Activated CD4-positive, alpha-beta T cell treated with anti-CD3 and anti-CD28 coated beads, Interleukin-2, amount 50 U/mL, for 4 hours (primary cell): ENCODE results near the gene WSB2.
A peak's percentile ranks its signal among the peaks of the same experiment; 100 is the strongest.
"Not testable (repeated sequence)": the region's sequence is repeated elsewhere in the genome, so short reads cannot be mapped to it uniquely, and the experiment has no call there.

Experiments
- DNase-seq, 2 experiments: peaks; one replicate each; pipeline ENCODE4 v3.0.0-alpha.2; 2020

The WSB2 gene

GRCh38 chr12:118034429-118035189, 26.4 kb downstream of the WSB2 start:
- DNase-seq, result no peak

- no peak for DNase-seq
Observed at GRCh38 chr12:118033902-118034301, 27.1 kb downstream of the WSB2 start.

- DNase-seq, result no peak
Observed at GRCh38 chr12:118033323-118033722, 27.7 kb downstream of the WSB2 start.

- DNase-seq, result no peak
Observed at GRCh38 chr12:118032188-118032587, 28.8 kb downstream of the WSB2 start.

- no peak for DNase-seq
Observed at GRCh38 chr12:118029166-118029565, 31.8 kb downstream of the WSB2 start.

GRCh38 chr12:118025168-118025567, 35.8 kb downstream of the WSB2 start:
- DNase-seq, result no peak

GRCh38 chr12:118023301-118023860, 37.6 kb downstream of the WSB2 start:
- DNase-seq, result no peak

GRCh38 chr12:118022728-118023109, 38.3 kb downstream of the WSB2 start:
- no peak for DNase-seq

GRCh38 chr12:118022097-118022727, 38.8 kb downstream of the WSB2 start:
- DNase-seq, result not testable (repeated sequence)

GRCh38 chr12:118020036-118020435, 40.9 kb downstream of the WSB2 start:
- DNase-seq, result no peak

- DNase-seq, result no peak
Observed at GRCh38 chr12:118017926-118018325, 43.1 kb downstream of the WSB2 start.

GRCh38 chr12:118016424-118017264, 44.3 kb downstream of the WSB2 start, which contains the start of gene RFC5:
RFC5 (plus strand) TSS chr12:118016703; CDS start chr12:118016828, 125 bp downstream.
- peak; percentile 97 to 98 for DNase-seq

- DNase-seq, result no peak
Observed at GRCh38 chr12:118015944-118016343, 45.0 kb downstream of the WSB2 start.

- no peak for DNase-seq
Observed at GRCh38 chr12:118015306-118015705, 45.7 kb downstream of the WSB2 start.

GRCh38 chr12:118013283-118013682, 47.7 kb downstream of the WSB2 start:
- no peak for DNase-seq

- no peak for DNase-seq
Observed at GRCh38 chr12:118011961-118012360, 49.0 kb downstream of the WSB2 start.

GRCh38 chr12:118011377-118011776, 49.6 kb downstream of the WSB2 start:
- no peak for DNase-seq

GRCh38 chr12:118010903-118011302, 50.1 kb downstream of the WSB2 start:
- DNase-seq, result no peak

GRCh38 chr12:117999806-118000205, 61.2 kb downstream of the WSB2 start:
- not testable (repeated sequence) for DNase-seq

GRCh38 chr12:117998719-117999118, 62.3 kb downstream of the WSB2 start:
- no peak for DNase-seq

- DNase-seq, result no peak
Observed at GRCh38 chr12:117994551-117995438, 66.2 kb downstream of the WSB2 start.
